Dermis blood vessel endothelial cell (primary cell): ENCODE measurements around the gene IGSF21. TPM values are rescaled to one million over a fixed set of nuclear protein-coding genes. Genes with fewer than 3 reads are reported as not detected.

Experiments used
- DNase-seq: peaks from one replicate; pipeline ENCODE4 v3.0.0; 2010
- total RNA-seq: library from RNA; depleted of rRNA; stranded (reverse); fragments of >200 nt; gene quantifications from 2 replicates; pipeline ENCODE4 v1.2.3, GENCODE V29; 2014

Gene IGSF21
- total RNA-seq, 1 donor from 2014 or later = not detected

- DNase-seq = no peak
Observed at GRCh38 chr1:18271336-18271735, 163.7 kb downstream of the IGSF21 start.

GRCh38 chr1:18278946-18279345, 171.3 kb downstream of the IGSF21 start:
- no peak for DNase-seq

- no peak for DNase-seq
Observed at GRCh38 chr1:18279351-18280074, 171.9 kb downstream of the IGSF21 start.

- DNase-seq = no peak
Observed at GRCh38 chr1:18280956-18281355, 173.4 kb downstream of the IGSF21 start.

- no peak for DNase-seq
Observed at GRCh38 chr1:18282851-18283600, 175.4 kb downstream of the IGSF21 start.

GRCh38 chr1:18283601-18284385, 176.2 kb downstream of the IGSF21 start:
- DNase-seq = no peak

- no peak for DNase-seq
Observed at GRCh38 chr1:18284805-18285537, 177.4 kb downstream of the IGSF21 start.

- DNase-seq = no peak
Observed at GRCh38 chr1:18285538-18285924, 177.9 kb downstream of the IGSF21 start.

- no peak for DNase-seq
Observed at GRCh38 chr1:18288722-18289121, 181.1 kb downstream of the IGSF21 start.

- no peak for DNase-seq
Observed at GRCh38 chr1:18289597-18289996, 182.0 kb downstream of the IGSF21 start.

GRCh38 chr1:18290740-18291412, 183.3 kb downstream of the IGSF21 start:
- no peak for DNase-seq

- no peak for DNase-seq
Observed at GRCh38 chr1:18292531-18292930, 184.9 kb downstream of the IGSF21 start.

GRCh38 chr1:18293291-18293690, 185.7 kb downstream of the IGSF21 start:
- no peak for DNase-seq

- DNase-seq = no peak
Observed at GRCh38 chr1:18294437-18295176, 187.0 kb downstream of the IGSF21 start.

GRCh38 chr1:18297896-18298648, 190.5 kb downstream of the IGSF21 start:
- no peak for DNase-seq

GRCh38 chr1:18299441-18300338, 192.1 kb downstream of the IGSF21 start:
- peak; percentile 4 for DNase-seq

- no peak for DNase-seq
Observed at GRCh38 chr1:18300376-18300775, 192.8 kb downstream of the IGSF21 start.

- no peak for DNase-seq
Observed at GRCh38 chr1:18302788-18303413, 195.3 kb downstream of the IGSF21 start.
